HG02840 (cell line): ENCODE results near the gene LCN12.

ENCODE experiments used
- ATAC-seq: cut with Tn5 transposase; IDR thresholded peaks from one replicate; pipeline ENCODE4 v1.9.1; 2021; ENCODE audit warnings: mild to moderate bottlenecking, moderate library complexity, moderate number of reproducible peaks; ENCODE audit not compliant: unreplicated experiment, low FRiP score

The LCN12 gene

DNA sequence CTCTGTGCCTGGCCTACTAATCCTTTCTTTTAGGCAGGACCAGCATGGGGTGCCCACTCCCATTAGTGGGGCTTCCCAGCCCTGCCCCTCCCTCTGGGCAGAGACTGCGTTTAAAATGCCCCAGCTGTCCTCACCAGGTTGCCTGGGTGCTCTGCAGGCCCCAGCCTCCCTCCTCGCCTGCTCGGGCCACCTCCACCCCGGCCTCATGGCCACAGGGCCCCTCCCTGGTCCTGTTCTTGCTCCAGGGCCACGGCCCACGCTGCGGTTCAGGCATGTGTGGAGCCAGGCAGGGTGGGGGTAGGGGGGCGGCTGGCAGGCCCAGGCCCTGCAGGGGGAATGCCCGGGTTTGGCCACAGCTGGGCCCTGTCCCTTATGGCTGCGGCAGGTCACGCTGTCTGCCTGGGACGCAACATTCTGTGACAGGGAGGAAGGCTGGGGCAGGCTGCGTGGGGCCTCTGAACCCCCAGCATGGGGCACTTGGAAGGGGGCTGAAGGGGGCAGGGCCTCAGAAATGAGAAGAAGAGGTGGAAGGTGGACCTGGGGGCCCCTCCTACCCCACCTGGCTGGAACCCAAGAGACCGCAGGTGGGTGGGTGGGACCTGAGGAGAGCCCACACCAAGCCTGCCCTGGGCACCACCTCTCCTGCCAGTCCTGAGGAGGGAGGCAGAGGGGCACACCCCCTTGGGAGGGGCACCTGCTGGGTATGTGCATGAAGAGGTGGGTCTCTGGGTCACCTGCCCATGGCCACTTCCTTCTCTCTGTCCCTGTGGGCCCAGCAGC lies at the start of gene LCN12:
LCN12 (plus strand) TSS at position 733 of the 780 bp plus-strand sequence. CDS start 55 bp downstream, outside the sequence.
- no peak for ATAC-seq

DNA sequence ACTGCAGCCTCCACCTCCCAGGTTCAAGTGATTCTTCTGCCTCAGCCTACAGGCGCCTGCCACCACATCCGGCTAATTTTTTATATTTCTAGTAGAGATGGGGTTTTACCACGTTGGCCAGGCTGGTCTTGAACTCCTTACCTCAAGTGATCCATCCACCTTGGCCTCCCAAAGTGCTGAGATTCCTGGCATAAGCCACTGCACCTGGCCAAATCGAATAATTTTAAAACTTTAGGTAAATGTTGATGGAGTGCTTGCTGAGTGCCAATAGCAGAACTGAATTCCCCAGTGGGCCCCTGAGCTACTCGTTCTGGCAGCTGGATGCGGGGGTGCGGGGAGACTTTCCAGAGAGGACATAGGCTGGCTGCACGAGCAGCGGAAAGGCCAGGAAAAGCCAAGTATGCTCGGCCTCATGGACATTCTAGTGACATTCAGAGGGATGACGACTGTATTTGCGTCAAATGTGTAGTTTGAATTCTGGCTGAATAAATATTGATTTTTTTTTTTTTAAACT lies 49.0 kb upstream of the LCN12 start:
- no peak for ATAC-seq

DNA sequence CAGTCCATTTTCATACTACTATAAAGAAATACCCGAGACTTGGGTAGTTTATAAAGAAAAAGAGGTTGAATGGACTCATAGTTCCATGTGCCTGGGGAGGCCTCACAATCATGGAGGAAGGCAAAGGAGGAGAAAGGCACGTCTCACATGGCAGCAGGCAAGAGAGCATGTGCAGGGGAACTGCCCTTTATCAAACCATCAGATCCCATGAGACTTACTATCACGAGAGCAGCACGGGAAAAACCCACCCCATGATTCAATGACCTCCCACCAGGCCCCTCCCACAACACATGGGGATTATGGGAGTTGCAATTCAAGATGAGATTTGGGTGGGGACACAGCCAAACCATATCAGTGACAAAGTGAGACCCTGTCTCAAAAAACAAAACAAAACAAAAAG lies 45.8 kb upstream of the LCN12 start:
- ATAC-seq: no peak

DNA sequence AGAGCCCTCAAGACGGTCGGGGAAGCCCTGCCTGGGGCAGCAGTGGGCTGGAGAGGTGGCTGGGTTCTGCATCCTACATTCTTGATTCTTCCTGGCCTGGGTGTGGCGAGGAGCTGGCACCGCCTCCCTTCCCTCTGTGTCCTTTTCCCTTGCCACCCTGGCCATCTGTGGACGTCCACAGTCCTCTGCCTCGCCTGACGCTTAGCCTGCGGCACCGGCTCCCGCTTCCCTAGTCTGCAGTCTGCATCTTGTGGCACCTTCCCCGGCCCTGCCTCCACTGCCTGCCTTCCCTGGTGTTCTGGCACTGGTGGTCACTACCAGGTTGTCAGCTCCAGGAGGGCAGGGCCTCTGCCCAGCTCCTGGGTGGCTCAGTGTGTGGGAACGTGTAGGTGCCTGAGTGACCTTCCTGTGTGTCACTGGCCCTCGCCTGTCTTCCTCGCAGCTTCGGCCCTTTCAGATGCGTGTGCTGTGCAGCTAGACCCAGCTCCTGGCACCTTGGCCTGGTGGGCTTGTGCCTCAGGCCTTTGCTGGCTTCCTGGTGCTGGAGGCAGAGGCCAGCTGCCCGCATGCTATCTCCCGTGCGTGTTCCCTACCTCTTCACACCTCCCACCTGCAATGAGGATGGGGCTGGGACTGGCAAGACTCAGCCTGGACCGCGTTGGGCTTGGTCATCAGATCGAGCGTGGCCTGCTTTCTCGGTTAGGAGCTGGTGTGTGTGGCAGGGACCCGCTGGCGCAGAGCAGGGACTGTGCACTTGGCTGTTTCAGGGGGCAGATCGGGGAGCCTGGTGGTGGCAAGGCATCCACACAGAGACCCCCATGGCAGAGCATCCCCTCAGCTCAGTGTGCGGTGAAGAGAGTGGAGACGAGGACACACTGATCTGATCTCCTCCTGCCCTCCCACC lies 44.8 kb upstream of the LCN12 start:
- no peak for ATAC-seq

- ATAC-seq: no peak
Measured at GRCh38 chr9:136910197-136910900, 41.7 kb upstream of the LCN12 start.

- no peak for ATAC-seq
Measured at GRCh38 chr9:136910901-136911245, 41.2 kb upstream of the LCN12 start.

GRCh38 chr9:136913701-136914438 lies 38.2 kb upstream of the LCN12 start:
- no peak for ATAC-seq

GRCh38 chr9:136915632-136916329 lies 36.3 kb upstream of the LCN12 start:
- no peak for ATAC-seq

DNA sequence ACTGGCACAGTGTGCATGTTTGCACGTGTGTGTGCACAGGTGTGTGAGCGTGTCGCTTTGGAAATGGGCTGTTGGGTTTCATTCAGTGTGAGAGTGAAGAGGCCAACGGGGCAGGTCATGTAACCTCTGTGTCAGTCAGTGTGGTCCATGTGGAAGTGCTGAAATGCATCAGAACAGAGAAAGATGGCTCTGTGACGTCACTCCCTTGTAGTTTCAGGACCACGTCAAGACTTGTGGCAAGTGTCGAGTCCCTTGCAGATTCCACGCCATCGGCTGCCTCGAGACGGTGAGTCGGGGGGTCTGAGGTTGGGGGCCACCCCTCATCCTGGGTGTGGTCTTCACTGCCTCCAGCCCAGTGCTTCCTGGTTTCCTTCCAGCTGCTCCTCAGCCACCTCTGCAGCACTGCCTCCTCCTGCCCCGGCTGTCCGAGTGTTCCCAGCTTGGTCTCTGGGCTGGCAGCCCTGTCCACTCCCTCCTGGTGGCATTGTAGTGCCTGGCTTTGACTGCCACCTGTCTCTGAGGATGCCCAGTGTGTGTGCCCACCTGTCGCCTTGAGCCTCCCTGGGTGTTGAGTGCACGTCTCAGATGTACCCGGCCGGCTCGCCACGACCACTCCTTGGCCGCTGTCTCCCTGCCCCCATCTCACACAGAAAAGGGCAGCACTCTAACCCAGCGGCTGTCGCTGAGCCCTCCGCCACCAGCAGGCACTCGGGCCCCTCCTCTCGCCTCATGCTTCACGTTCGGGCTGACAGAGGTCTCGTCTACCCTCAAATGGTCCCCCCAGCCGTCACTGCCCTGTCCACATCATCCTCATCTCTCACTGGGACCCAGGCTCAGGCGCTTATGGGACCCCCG lies 35.5 kb upstream of the LCN12 start:
- ATAC-seq: no peak

DNA sequence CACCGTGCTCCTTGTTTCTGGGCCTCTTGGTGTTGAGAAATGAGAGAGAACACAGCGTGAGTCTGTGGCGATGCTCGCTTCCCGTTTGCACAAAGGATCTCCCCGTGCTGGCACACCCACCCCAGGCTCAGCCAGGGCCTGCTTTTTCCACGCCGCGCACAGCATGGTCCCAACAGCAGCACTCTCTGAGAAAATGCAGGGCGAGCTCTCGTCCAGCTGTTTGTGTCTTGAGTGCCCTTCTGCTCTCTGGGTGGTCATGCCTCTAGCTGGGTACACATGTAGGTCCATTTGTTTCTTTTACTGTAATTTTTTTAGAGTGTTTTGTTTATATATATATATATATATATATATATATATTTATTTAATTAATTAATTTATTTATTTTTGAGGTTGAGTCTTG lies 34.2 kb upstream of the LCN12 start:
- ATAC-seq: no peak

DNA sequence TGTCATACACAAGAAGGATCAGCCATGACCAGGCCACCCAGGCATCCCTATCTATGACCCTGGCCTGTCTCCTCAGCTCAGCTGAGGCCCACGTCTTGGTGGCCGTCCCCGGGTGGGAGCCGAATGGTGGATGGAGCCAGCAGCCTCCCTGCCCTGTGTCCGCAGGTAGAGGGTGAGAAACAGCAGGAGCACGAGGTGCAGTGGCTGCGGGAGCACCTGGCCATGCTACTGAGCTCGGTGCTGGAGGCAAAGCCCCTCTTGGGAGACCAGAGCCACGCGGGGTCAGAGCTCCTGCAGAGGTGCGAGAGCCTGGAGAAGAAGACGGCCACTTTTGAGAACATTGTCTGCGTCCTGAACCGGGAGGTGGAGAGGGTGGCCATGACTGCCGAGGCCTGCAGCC lies 32.0 kb upstream of the LCN12 start:
- no peak for ATAC-seq

- no peak for ATAC-seq
Measured at GRCh38 chr9:136920734-136921231, 31.3 kb upstream of the LCN12 start.

DNA sequence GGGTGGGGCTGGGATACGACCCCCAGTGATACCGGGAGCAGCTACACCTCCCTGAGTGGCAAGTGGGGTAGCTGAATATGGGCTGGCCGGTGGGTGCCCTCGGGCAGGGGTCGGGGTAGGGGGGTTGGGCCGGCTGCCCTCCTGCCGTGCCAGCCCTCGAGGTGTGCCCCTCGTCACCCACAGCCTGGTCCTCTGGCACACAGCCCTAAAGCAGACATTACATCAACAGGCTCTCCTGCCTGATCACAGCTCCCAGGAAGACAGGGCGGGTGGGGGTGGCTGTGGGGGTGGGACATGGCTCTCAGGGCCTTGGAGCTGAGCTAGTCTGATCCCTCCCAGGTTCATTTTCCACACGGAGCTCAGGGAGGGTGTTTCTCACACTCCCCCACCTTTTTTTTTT lies 30.8 kb upstream of the LCN12 start:
- ATAC-seq: no peak

GRCh38 chr9:136921718-136922117 lies 30.4 kb upstream of the LCN12 start:
- ATAC-seq: no peak

GRCh38 chr9:136922540-136922939 lies 29.5 kb upstream of the LCN12 start:
- ATAC-seq: no peak

- no peak for ATAC-seq
Measured at GRCh38 chr9:136923881-136924280, 28.2 kb upstream of the LCN12 start.

- no peak for ATAC-seq
Measured at GRCh38 chr9:136925414-136926153, 26.5 kb upstream of the LCN12 start.
